ENCODE results near the gene SCGB1A1. TPM values are rescaled to one million over a fixed set of nuclear protein-coding genes. Genes with fewer than 3 reads are reported as not detected.
"Not testable (repeated sequence)": the region's sequence is repeated elsewhere in the genome, so short reads cannot be mapped to it uniquely, and the experiment has no call there.

Gene SCGB1A1
- polyA plus RNA-seq, 1 donor from 2014 or later = not detected

GRCh38 chr11:62380821-62381245 is 38.0 kb upstream of the SCGB1A1 start:
- H3K79me2 ChIP-seq (replicated peaks; ENCODE audit: insufficient read depth, low read length); H2AFZ ChIP-seq (ENCODE audit: low read depth, low read length); H3F3A ChIP-seq (ENCODE audit: insufficient read depth, low read length, poor library complexity, severe bottlenecking); H3K27ac ChIP-seq (ENCODE audit: low read length); H3K9me2 ChIP-seq (ENCODE audit: insufficient read depth, low read length); H3K27me3 ChIP-seq (ENCODE audit: insufficient read depth, low read depth, low read length); H4K20me1 ChIP-seq (ENCODE audit: insufficient read depth); H3K9me3 ChIP-seq (ENCODE audit: low read length); H3K4me2 ChIP-seq (ENCODE audit: low read length); H3K9ac ChIP-seq (ENCODE audit: low read length); H3K36me3 ChIP-seq (ENCODE audit: insufficient read depth, low read length): not testable (repeated sequence)
- peak overlapping the region; percentile 28 for H3K4me3 ChIP-seq (ENCODE audit: low read length)
- TF ChIP-seq SMC3 (conservative IDR thresholded peaks at IDR 0.05; ENCODE audit: poor library complexity) (peak; percentile 76), RAD21 (conservative IDR thresholded peaks at IDR 0.05) (peak; percentile 77), CTCF (IDR thresholded peaks at IDR 0.05; ENCODE audit: poor library complexity, severe bottlenecking) (peak; percentile 91)

DNA sequence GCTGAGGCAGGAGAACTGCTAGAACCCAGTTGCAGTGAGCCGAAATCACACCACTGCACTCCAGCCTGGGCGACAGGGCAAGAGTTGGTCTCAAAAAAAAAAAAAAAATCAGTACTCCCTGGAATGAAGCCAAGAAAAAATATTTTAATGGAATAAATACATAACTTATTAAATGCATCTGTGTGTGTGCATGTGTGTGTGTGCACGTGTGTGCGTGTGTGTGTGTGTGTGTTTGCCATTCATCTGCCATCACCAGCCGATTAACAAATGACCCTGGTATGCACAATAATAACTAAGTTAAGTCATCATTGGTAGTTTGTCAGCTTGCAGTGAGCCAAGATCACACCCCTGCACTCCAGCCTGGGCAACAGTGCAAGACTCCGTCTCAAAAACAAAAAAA is 35.0 kb upstream of the SCGB1A1 start:
- H3K36me3 ChIP-seq (ENCODE audit: insufficient read depth, low read length) = no peaks in the 10 kb centered on the region
- no peak overlapping the region for H3K4me3 ChIP-seq (ENCODE audit: low read length)
- H3K9ac ChIP-seq (ENCODE audit: low read length) = no peak overlapping the region
- no peaks in the 10 kb centered on the region for H3K79me2 ChIP-seq (replicated peaks; ENCODE audit: insufficient read depth, low read length)
- no peaks in the 10 kb centered on the region for H3K27me3 ChIP-seq (ENCODE audit: insufficient read depth, low read depth, low read length)
- no peaks in the 10 kb centered on the region for H3F3A ChIP-seq (ENCODE audit: insufficient read depth, low read length, poor library complexity, severe bottlenecking)
- H3K27ac ChIP-seq (ENCODE audit: low read length) = no peak overlapping the region
- no peaks in the 10 kb centered on the region for H3K9me2 ChIP-seq (ENCODE audit: insufficient read depth, low read length)
- TF ChIP-seq EP300 (conservative IDR thresholded peaks at IDR 0.05; ENCODE audit: poor library complexity, severe bottlenecking) (no peak), RAD21 (conservative IDR thresholded peaks at IDR 0.05) (no peak), SMC3 (conservative IDR thresholded peaks at IDR 0.05; ENCODE audit: poor library complexity) (no peak), POLR2AphosphoS5 (IDR thresholded peaks at IDR 0.05) (no peak), CTCF (IDR thresholded peaks at IDR 0.05; ENCODE audit: poor library complexity, severe bottlenecking) (no peak), TAF1 (IDR thresholded peaks at IDR 0.05; ENCODE audit: low read depth) (no peak), MXI1 (conservative IDR thresholded peaks at IDR 0.05; ENCODE audit: poor library complexity, severe bottlenecking) (no peak), EZH2 (IDR thresholded peaks at IDR 0.05; ENCODE audit: borderline replicate concordance, insufficient read depth, low read length, poor library complexity, severe bottlenecking) (no peak)
- TF ChIP-seq, protein P1, sequence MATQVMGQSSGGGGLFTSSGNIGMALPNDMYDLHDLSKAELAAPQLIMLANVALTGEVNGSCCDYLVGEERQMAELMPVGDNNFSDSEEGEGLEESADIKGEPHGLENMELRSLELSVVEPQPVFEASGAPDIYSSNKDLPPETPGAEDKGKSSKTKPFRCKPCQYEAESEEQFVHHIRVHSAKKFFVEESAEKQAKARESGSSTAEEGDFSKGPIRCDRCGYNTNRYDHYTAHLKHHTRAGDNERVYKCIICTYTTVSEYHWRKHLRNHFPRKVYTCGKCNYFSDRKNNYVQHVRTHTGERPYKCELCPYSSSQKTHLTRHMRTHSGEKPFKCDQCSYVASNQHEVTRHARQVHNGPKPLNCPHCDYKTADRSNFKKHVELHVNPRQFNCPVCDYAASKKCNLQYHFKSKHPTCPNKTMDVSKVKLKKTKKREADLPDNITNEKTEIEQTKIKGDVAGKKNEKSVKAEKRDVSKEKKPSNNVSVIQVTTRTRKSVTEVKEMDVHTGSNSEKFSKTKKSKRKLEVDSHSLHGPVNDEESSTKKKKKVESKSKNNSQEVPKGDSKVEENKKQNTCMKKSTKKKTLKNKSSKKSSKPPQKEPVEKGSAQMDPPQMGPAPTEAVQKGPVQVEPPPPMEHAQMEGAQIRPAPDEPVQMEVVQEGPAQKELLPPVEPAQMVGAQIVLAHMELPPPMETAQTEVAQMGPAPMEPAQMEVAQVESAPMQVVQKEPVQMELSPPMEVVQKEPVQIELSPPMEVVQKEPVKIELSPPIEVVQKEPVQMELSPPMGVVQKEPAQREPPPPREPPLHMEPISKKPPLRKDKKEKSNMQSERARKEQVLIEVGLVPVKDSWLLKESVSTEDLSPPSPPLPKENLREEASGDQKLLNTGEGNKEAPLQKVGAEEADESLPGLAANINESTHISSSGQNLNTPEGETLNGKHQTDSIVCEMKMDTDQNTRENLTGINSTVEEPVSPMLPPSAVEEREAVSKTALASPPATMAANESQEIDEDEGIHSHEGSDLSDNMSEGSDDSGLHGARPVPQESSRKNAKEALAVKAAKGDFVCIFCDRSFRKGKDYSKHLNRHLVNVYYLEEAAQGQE (IDR thresholded peaks at IDR 0.05; ENCODE audit: borderline replicate concordance) = no peak
- H3K9me3 ChIP-seq (ENCODE audit: low read length) = no peaks in the 10 kb centered on the region
- no peak overlapping the region for H3K4me2 ChIP-seq (ENCODE audit: low read length)
- H4K20me1 ChIP-seq (ENCODE audit: insufficient read depth) = no peaks in the 10 kb centered on the region
- H2AFZ ChIP-seq (ENCODE audit: low read depth, low read length) = no peak overlapping the region

DNA sequence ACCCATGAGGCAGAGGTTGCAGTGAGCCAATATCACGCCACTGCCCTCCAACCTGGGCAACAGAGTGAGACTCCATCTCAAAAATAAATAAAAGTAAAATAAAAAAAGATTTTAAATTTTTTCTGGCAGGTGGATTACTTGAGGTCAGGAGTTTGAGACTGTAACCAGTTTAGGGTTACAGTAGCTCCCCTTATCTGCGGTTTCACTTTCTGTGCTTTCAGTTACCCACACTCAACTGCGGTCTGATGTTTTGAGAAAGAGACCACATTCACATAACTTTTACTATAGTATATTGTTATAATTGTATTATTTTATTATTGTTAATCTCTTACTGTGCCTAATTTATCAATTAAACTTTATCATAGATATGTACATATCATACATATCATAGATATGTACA is 32.8 kb upstream of the SCGB1A1 start:
- H3K36me3 ChIP-seq (ENCODE audit: insufficient read depth, low read length); H4K20me1 ChIP-seq (ENCODE audit: insufficient read depth); H3K4me2 ChIP-seq (ENCODE audit: low read length); H3K9me3 ChIP-seq (ENCODE audit: low read length); H3K9me2 ChIP-seq (ENCODE audit: insufficient read depth, low read length); H3K79me2 ChIP-seq (replicated peaks; ENCODE audit: insufficient read depth, low read length); H3K4me3 ChIP-seq (ENCODE audit: low read length); H3K27ac ChIP-seq (ENCODE audit: low read length); H3K9ac ChIP-seq (ENCODE audit: low read length); H2AFZ ChIP-seq (ENCODE audit: low read depth, low read length); H3F3A ChIP-seq (ENCODE audit: insufficient read depth, low read length, poor library complexity, severe bottlenecking); H3K27me3 ChIP-seq (ENCODE audit: insufficient read depth, low read depth, low read length): not testable (repeated sequence)

Measured in neural cell (in vitro differentiated cells).